Tibial nerve (tissue), 4 donors: ENCODE results near the gene DNMT1.

Experiments
- EP300 ChIP-seq, 2 donors: sonication (generic); formaldehyde crosslinking; IDR thresholded peaks; one replicate each; pipeline ENCODE4 v1.6.1; 2017; ENCODE audit warnings: antibody characterized with exemption in 2 of 2, mild to moderate bottlenecking in 1 of 2
- POLR2A ChIP-seq, 2 donors: fragments of 450-650 bp; IDR thresholded peaks; one replicate each; pipeline ENCODE4 v1.6.1; 2017; ENCODE audit warnings: antibody characterized with exemption in 2 of 2, mild to moderate bottlenecking in 2 of 2, moderate library complexity in 2 of 2
- TF ChIP-seq, protein P1 (sequence below), 5 experiments: fragments of 200-600 bp in 3 of 5; fragments of 450-650 bp in 2 of 5; sonication (generic) in 3 of 5; IDR thresholded peaks; one replicate each; pipeline ENCODE4 v1.5.1; 2016 to 2019; ENCODE audit warnings: antibody characterized with exemption in 5 of 5, mild to moderate bottlenecking in 3 of 5, moderate library complexity in 2 of 5

DNA sequence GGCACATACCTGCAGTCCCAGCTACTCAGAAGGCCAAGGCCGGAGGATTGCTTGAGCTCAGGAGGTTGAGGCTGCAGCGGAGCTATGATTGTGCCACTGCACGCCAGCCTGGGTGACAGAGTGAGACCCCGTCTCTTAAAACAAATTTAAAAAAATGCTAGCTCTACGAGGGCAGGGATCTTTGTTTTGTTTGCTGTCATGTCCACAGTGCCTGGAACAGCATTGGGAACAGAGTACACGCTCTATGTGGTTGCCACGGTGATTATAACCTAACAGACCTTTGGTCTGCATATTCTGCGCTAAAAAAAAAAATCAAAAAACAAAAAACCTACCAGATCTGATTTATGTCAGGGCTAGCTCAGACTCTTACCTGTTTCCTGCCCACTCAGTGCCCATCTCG lies 110.8 kb downstream of the DNMT1 start:
- no peak for TF ChIP-seq EP300 (IDR thresholded peaks at IDR 0.05)
- TF ChIP-seq, protein P1, sequence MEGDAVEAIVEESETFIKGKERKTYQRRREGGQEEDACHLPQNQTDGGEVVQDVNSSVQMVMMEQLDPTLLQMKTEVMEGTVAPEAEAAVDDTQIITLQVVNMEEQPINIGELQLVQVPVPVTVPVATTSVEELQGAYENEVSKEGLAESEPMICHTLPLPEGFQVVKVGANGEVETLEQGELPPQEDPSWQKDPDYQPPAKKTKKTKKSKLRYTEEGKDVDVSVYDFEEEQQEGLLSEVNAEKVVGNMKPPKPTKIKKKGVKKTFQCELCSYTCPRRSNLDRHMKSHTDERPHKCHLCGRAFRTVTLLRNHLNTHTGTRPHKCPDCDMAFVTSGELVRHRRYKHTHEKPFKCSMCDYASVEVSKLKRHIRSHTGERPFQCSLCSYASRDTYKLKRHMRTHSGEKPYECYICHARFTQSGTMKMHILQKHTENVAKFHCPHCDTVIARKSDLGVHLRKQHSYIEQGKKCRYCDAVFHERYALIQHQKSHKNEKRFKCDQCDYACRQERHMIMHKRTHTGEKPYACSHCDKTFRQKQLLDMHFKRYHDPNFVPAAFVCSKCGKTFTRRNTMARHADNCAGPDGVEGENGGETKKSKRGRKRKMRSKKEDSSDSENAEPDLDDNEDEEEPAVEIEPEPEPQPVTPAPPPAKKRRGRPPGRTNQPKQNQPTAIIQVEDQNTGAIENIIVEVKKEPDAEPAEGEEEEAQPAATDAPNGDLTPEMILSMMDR (IDR thresholded peaks at IDR 0.05): no peak
- TF ChIP-seq POLR2A (IDR thresholded peaks at IDR 0.05): no peak
